ENCODE data around the gene INO80C. TPM values are rescaled to one million over a fixed set of nuclear protein-coding genes. Genes with fewer than 3 reads are reported as not detected.

The INO80C gene
- total RNA-seq, 3 donors from 2014 or later, result 5.9 to 14.7 (median 6.7) TPM

DNA sequence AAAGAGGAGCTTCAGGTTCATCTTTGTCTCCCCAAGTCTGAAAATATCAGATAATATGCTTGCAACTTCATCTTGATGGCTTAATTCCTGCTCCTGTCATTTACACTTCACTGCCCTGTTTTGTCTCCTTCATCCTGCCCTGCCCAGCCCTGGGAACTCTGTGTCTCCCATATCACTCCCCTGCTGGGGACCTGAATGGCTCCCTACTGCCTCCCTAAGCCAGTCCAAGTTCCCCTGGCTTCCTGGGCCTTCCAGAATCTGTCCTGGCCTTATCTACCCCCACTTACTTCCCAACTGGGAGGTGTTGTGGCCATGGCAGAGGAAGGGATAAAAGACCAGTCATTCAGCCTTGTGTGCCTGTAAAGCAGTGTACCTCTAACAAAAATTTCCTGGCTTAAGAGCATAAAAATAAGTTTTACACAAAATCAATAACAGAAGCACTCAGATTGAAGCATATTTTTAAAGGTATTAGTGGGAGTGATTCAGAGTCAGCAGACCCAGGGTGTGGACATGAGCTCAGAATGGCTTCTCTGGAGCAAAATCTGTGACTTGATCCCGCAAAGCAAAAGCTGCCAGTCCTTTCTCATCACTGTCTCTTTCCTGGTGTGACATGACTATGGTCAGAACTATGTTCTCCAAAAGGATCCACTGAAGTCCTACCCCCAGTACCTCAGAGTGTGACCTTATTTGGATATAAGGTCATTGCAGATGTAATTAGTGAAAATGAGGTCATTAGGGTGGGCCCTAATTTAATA, 59.1 kb downstream of the INO80C start:
- Histone ChIP-seq H3K27ac (no peak overlapping the region), H3K4me3 (no peak overlapping the region), H3K4me1 (no peaks in the 10 kb centered on the region), H3K9me3 (peaks cover 0 to 7% of the 10 kb centered on the region in 2 donors), H3K27me3 (no peaks in the 10 kb centered on the region), H3K36me3 (no peaks in the 10 kb centered on the region)
- no peak for DNase-seq (ENCODE audit: low spot score in 2 of 2)
- TF ChIP-seq, protein P1, sequence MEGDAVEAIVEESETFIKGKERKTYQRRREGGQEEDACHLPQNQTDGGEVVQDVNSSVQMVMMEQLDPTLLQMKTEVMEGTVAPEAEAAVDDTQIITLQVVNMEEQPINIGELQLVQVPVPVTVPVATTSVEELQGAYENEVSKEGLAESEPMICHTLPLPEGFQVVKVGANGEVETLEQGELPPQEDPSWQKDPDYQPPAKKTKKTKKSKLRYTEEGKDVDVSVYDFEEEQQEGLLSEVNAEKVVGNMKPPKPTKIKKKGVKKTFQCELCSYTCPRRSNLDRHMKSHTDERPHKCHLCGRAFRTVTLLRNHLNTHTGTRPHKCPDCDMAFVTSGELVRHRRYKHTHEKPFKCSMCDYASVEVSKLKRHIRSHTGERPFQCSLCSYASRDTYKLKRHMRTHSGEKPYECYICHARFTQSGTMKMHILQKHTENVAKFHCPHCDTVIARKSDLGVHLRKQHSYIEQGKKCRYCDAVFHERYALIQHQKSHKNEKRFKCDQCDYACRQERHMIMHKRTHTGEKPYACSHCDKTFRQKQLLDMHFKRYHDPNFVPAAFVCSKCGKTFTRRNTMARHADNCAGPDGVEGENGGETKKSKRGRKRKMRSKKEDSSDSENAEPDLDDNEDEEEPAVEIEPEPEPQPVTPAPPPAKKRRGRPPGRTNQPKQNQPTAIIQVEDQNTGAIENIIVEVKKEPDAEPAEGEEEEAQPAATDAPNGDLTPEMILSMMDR (IDR thresholded peaks at IDR 0.05), result no peak
- TF ChIP-seq POLR2A (IDR thresholded peaks at IDR 0.05) (no peak), POLR2AphosphoS5 (IDR thresholded peaks at IDR 0.05) (no peak)
- intact Hi-C loops (cut with DNase I; ENCODE audit: low total_unique reads), result no loop called here

DNA sequence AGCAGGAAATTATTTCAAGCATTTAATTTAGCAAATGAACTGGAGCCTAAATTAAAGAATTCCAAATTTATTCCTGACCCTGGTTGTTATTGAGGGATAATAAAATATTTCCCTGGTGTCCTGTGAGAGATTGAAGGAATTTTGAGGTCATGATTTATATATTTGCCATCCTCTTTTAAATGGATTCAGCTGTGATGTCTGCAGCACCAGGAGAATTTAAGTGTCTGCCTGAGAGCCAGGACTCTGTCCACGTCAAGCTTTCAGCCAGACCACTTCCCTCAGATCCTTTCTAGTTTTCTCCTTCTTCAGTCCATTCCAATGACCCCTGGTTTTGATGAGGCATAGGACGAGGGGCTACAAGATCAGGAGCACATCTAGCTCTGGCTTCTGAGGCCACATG, 59.9 kb downstream of the INO80C start:
- H3K27ac ChIP-seq, result no peak overlapping the region
- H3K4me1 ChIP-seq, result no peaks in the 10 kb centered on the region
- H3K27me3 ChIP-seq, result no peaks in the 10 kb centered on the region
- TF ChIP-seq, protein P1 (IDR thresholded peaks at IDR 0.05), result no peak
- TF ChIP-seq POLR2A (IDR thresholded peaks at IDR 0.05) (no peak), POLR2AphosphoS5 (IDR thresholded peaks at IDR 0.05) (no peak)
- no peak overlapping the region for H3K4me3 ChIP-seq
- no peak for DNase-seq (ENCODE audit: low spot score in 2 of 2)
- peaks cover 0 to 7% of the 10 kb centered on the region in 2 donors for H3K9me3 ChIP-seq
- H3K36me3 ChIP-seq, result no peaks in the 10 kb centered on the region
- intact Hi-C loops (cut with DNase I; ENCODE audit: low total_unique reads), result no loop called here

DNA sequence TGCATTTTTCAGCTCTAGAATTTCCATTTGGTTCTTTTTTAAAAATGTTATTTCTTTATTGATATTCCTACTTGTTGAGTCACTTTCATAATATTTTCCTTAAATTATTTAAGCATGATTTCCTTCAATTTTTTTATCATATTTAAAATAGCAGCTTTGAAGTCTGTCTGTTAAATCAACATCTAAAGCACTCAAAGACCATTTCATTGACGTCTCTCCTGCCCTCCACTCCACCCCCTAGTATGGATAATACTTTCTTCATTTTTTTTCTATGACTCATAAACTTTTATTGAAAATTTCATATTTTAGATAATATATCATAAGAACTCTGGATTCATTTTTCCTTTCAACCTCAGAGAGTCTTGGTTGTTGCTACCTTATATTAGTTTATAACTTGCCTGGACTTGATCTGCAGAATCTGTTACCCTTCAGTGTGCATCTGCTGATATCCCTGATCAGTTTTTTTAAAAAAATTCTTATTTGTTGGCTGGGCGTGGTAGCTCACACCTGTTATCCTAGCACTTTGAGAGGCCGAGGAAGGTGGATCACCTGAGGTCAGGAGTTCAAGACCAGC, 61.6 kb downstream of the INO80C start:
- intact Hi-C loops (cut with DNase I; ENCODE audit: low total_unique reads), result no loop called here
- Histone ChIP-seq H3K4me3 (no peak overlapping the region), H3K4me1 (no peaks in the 10 kb centered on the region), H3K27me3 (no peaks in the 10 kb centered on the region), H3K27ac (no peak overlapping the region), H3K36me3 (no peaks in the 10 kb centered on the region), H3K9me3 (peaks cover 0 to 7% of the 10 kb centered on the region in 2 donors)
- no peak for DNase-seq (ENCODE audit: low spot score in 2 of 2)
- no peak for TF ChIP-seq POLR2AphosphoS5 (IDR thresholded peaks at IDR 0.05)
- TF ChIP-seq POLR2A (IDR thresholded peaks at IDR 0.05), result no peak
- TF ChIP-seq, protein P1 (IDR thresholded peaks at IDR 0.05), result no peak

DNA sequence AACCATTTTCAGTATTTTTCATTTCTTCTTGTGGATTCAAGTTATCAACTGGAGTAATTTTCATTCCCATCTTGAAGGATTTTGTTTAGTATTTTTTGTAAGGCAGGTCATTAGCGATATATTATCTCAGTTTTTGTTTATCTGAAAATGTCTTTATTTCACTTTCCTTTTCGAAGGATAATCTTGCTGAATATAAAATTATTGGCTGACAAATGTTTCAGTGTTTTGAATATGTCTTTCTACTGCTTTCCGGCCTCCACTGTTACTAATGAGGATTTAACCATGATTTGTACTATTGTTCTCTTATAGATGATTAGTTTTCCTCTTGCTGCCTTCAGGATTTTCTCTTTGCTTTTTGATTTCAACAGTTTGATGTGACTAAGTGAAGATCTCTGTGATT, 62.4 kb downstream of the INO80C start:
- no peaks in the 10 kb centered on the region for H3K36me3 ChIP-seq
- DNase-seq (ENCODE audit: low spot score in 2 of 2), result no peak
- peaks cover 0 to 7% of the 10 kb centered on the region in 2 donors for H3K9me3 ChIP-seq
- H3K4me3 ChIP-seq, result no peak overlapping the region
- no peaks in the 10 kb centered on the region for H3K27me3 ChIP-seq
- TF ChIP-seq POLR2AphosphoS5 (IDR thresholded peaks at IDR 0.05), result no peak
- TF ChIP-seq, protein P1 (IDR thresholded peaks at IDR 0.05), result no peak
- TF ChIP-seq POLR2A (IDR thresholded peaks at IDR 0.05), result no peak
- H3K4me1 ChIP-seq, result no peaks in the 10 kb centered on the region
- no peak overlapping the region for H3K27ac ChIP-seq
- intact Hi-C loops (cut with DNase I; ENCODE audit: low total_unique reads), result no loop called here

DNA sequence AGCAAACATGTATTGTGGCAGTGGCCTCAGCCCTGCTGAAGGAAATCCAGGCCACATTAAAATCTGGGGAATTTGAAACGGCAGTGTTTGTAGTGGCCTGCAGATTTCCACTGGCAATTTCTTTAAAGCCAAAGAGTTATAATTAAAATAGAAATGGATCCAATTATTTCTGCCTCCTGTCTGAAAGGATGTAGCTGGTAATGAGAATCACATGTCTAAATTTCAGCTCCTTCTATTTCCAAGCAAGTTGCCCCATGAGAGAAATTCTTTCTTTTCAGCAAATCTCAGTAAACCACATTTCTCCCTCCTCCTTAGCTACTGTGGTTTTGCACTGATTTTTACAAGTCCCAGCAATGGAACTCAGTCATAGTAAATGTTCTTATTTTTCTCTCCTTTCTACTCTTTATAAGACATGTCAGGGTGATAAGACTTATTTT, 65.2 kb downstream of the INO80C start:
- Histone ChIP-seq H3K4me3 (no peak overlapping the region), H3K4me1 (no peaks in the 10 kb centered on the region), H3K36me3 (no peaks in the 10 kb centered on the region), H3K27me3 (no peaks in the 10 kb centered on the region), H3K9me3 (peaks cover 0 to 7% of the 10 kb centered on the region in 2 donors), H3K27ac (no peak overlapping the region)
- no peak for DNase-seq (ENCODE audit: low spot score in 2 of 2)
- intact Hi-C loops (cut with DNase I; ENCODE audit: low total_unique reads), result no loop called here
- TF ChIP-seq, protein P1 (IDR thresholded peaks at IDR 0.05), result no peak
- no peak for TF ChIP-seq POLR2A (IDR thresholded peaks at IDR 0.05)
- no peak for TF ChIP-seq POLR2AphosphoS5 (IDR thresholded peaks at IDR 0.05)
